Placental epithelial cell (primary cell): ENCODE results near the gene RIMKLA. TPM values are rescaled to one million over a fixed set of nuclear protein-coding genes. Genes with fewer than 3 reads are reported as not detected.

Experiments used
- total RNA-seq: library from RNA; depleted of rRNA; stranded (reverse); fragments of >200 nt; gene quantifications from 2 replicates; pipeline ENCODE4 v1.2.3, GENCODE V29; 2012

Gene RIMKLA
- under 0.01 TPM in 1 of 2 replicates, not detected in the other for total RNA-seq

GRCh38 chr1:42380586-42381279, at the start of gene RIMKLA:
Gene RIMKLA, plus strand, starts transcription at chr1:42380792. Its CDS starts 143 bp downstream, at chr1:42380935.

DNA sequence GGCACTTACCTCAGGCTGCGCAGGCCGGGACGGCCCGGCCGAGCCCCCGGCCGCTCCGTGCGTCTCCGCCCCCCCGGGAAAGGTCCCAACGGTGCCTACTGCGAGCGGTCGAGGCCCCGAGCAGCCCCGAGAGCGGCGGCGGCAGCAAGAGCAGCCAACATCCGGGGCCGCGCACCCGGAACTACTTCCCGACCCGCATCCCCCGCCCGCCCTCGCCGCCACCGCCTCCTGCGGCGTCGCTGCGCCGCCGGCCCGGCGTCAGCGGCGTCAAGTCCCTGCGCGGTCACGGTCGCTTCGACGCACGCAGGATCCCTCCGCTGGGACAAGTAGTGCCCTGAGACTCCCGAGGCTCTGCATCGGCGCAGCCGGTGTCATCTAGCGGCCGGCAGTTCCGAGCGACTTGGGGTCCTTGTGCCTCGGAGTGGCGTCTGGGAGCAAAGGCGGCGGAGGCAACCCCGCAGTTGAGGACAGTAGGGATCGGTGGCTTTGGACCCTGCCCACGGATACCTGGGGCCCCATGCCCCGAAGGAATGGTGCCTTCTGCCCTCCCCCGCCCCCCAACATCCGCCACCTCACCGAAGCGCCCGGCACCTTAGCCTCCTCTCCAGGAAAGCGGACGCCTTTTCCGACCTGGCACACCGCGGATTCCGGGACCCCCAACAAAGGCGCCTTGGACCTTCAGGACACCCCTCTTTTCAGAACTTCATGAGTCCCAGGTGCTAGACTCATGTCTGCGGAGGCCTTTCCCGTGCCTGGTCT, 45.4 kb upstream of the RIMKLA start, which contains the start of gene FOXJ3:
Gene FOXJ3, minus strand, starts transcription at position 186 of the 759 bp plus-strand sequence. CDS start 24,142 bp downstream, outside the sequence.

GRCh38 chr1:42456010-42456753, 75.6 kb downstream of the RIMKLA start, which contains the start of the genes PPCS and ZMYND12:
Gene PPCS, plus strand, starts transcription at chr1:42456543. Its CDS starts 23 bp downstream, at chr1:42456566.
Gene ZMYND12, minus strand, starts transcription at chr1:42456022. Its CDS starts 25 bp downstream, at chr1:42455997.

DNA sequence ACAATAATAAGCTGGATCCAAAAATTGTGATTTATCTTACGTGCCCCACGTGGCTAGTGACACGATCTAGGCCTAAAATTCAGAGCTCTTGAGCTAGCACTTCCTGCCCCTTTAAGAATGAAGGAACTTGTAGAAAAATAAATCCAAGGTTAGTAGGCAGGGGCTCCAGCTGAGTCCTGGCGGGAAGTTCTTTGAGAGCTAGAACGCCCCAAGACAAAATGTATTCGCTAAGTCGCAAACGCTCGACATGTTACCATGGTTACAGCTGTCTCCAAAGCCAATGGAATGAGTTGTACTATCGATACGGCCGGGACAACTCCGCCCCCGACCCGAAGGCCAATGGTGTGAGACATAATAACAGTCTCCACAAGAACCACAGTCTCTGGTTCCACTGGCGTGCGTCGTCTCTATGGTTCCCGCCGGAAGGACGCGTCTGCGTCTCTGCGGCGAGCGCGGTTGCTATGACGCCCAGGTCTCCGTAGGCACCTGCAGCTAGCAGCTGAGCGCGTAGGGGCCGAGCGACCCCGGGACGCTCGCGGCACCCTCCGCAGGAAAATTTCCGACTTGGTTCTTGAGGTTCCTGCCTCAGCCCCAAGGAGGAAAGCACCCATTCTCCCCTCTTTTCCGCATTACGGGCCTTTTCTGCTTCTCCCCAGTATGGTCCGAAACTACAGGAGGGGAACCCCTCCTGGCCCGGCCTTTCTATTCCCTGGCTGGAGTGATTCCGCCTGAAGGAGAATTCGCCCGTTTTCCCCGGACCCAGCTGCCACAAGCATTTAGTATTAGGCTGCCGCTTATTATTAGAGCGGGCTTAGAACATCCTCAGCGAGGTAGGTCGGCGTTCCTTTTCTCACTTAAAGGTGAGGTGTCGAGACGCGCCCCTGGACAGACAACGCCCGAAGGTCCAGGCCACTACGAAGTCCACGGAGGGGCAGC, 82.5 kb downstream of the RIMKLA start, which contains the start of gene CCDC30:
Gene CCDC30, plus strand, starts transcription at position 459 of the 936 bp plus-strand sequence. CDS start 17,266 bp downstream, outside the sequence.

Other genes starting within 250 kb of the RIMKLA start
- gene GUCA2B, start 227.4 kb upstream of the RIMKLA start, total RNA-seq = not detected in 2 replicates
- gene GUCA2A, start 216.0 kb upstream of the RIMKLA start, total RNA-seq = not detected in 2 replicates
- 34.5 and 38.8 TPM in 2 replicates for gene FOXJ3, start 45.6 kb upstream of the RIMKLA start, total RNA-seq
- gene ZMYND12, start 75.2 kb downstream of the RIMKLA start, total RNA-seq = 1.8 and 6.3 TPM in 2 replicates
- gene PPCS, start 75.8 kb downstream of the RIMKLA start, total RNA-seq = 68.7 and 75.6 TPM in 2 replicates
- 0.33 and 2.4 TPM in 2 replicates for gene CCDC30, start 82.5 kb downstream of the RIMKLA start, total RNA-seq